HG03457 (cell line): Measurements from ENCODE around the gene PIAS1.
"Not testable (repeated sequence)": the region's sequence is repeated elsewhere in the genome, so short reads cannot be mapped to it uniquely, and the experiment has no call there.

Experiments used
- ATAC-seq: cut with Tn5 transposase; IDR thresholded peaks from one replicate; pipeline ENCODE4 v1.9.1; 2021; ENCODE audit warnings: moderate number of reproducible peaks; ENCODE audit not compliant: unreplicated experiment

Gene PIAS1

GRCh38 chr15:68230157-68231100 is 176.3 kb downstream of the PIAS1 start:
- ATAC-seq, result no peak

- ATAC-seq, result no peak
These were observed 177.1 kb downstream of the PIAS1 start for GRCh38 chr15:68231102-68231818.

GRCh38 chr15:68232449-68232848 is 178.3 kb downstream of the PIAS1 start:
- ATAC-seq, result no peak

- no peak for ATAC-seq
These were observed 178.8 kb downstream of the PIAS1 start for GRCh38 chr15:68232937-68233336.

GRCh38 chr15:68234060-68234459 is 179.9 kb downstream of the PIAS1 start:
- ATAC-seq, result no peak

DNA sequence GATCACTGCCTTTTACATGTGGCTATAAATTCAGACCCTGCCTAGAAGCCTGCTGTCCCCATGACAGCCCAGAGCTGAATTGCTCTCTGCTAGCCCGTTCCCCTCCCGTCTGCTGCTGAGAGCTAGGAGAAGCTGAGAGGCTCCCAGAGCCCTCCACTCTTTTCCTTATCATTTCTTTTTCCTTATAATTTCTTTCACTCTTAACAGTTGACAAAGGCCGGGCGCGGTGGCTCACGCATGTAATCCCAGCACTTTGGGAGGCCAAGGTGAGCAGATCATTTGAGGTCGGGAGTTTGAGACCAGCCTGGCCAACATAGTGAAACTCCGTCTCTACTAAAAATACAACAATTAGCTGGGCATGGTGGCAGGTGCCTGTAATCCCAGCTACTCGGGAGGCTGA is 180.4 kb downstream of the PIAS1 start:
- not testable (repeated sequence) for ATAC-seq

- ATAC-seq, result no peak
These were observed 180.9 kb downstream of the PIAS1 start for GRCh38 chr15:68235022-68235421.

DNA sequence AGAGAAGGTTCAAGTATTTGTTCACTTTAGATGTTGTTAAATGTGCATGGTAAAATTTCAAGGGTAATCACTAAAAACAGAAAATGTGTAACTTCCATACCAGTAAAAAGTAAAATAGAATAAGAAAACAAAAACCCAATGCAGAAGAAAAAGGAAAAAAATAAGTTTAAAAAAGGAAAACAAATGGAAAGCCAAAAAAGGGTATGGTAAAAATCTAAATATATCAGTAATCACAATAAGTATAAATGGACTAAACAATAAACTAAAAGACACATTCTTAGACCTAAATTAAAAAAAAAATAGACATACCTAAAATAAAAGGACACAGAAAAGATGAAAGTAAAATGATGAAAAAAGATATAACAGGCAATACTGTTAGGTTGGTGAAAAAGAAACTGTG is 184.9 kb downstream of the PIAS1 start:
- no peak for ATAC-seq

GRCh38 chr15:68241088-68241935 is 187.2 kb downstream of the PIAS1 start:
- ATAC-seq, result no peak
